ENCODE measurements around the gene IL1RAP. TPM values are rescaled to one million over a fixed set of nuclear protein-coding genes. Genes with fewer than 3 reads are reported as not detected.

IL1RAP gene
- total and polyA plus RNA-seq, 9 of the 15 experiments (the other 6 are each of a cell fraction or from before 2014, with no cell fraction given) = 0.23 to 1.8 (median 0.88) TPM

GRCh38 chr3:190585805-190586630, 72.1 kb downstream of the IL1RAP start:
- Histone ChIP-seq H3K27me3 (ENCODE audit: control insufficient read depth in 2 of 2, insufficient read depth in 2 of 2, low read length in 2 of 2) (no peaks in the 10 kb centered on the region), H2AFZ (ENCODE audit: low read depth, low read length) (no peak overlapping the region), H3K4me2 (ENCODE audit: insufficient read depth, low read length) (no peak overlapping the region), H3K4me3 (no peak overlapping the region), H3K9ac (ENCODE audit: insufficient read depth in 1 of 2, low read depth in 2 of 2, low read length in 2 of 2) (no peak overlapping the region), H3K36me3 (ENCODE audit: control insufficient read depth, insufficient read depth, low read length) (no peaks in the 10 kb centered on the region), H3K4me1 (replicated peaks in 1 of 2; ENCODE audit: control insufficient read depth in 2 of 2, insufficient read depth in 2 of 2, low read length in 2 of 2) (no peaks in the 10 kb centered on the region), H3K27ac (ENCODE audit: extremely low read depth, low read depth, low read length) (no peak overlapping the region), H3K79me2 (ENCODE audit: control insufficient read depth, insufficient read depth, low read length) (no peaks in the 10 kb centered on the region), H3K9me1 (ENCODE audit: control insufficient read depth, insufficient read depth, low read length) (no peaks in the 10 kb centered on the region), H4K20me1 (replicated peaks; ENCODE audit: control insufficient read depth, insufficient read depth, low read length) (no peaks in the 10 kb centered on the region), H3K9me3 (replicated peaks; ENCODE audit: control insufficient read depth, insufficient read depth, low read depth, low read length) (no peaks in the 10 kb centered on the region)
- DNase-seq (ENCODE audit: extremely low read depth in 1 of 4, low spot score in 3 of 4) = peak in 1 of 4 experiments; percentile 3
- BruUV-seq (replicated peaks) = no TSS peak
- POLR2A ChIA-PET = no interaction called here
- no peak for FAIRE-seq
- CTCF ChIA-PET (ENCODE audit: low intra/inter-chr PET ratio) = no interaction called here
- intact Hi-C loops (cut with micrococcal nuclease) = no loop called here
- in situ Hi-C loops (cut with MboI) = no loop called here
- 1% methylated on average over 6 of the region's 6 CpGs for WGBS (ENCODE audit: insufficient coverage, low coverage, missing lambda C conversion rate)
- ATAC-seq = no peak
- TF ChIP-seq ARID4B (CRISPR knock-in tag; IDR thresholded peaks at IDR 0.05) (no peak), FOXM1 (IDR thresholded peaks at IDR 0.05; ENCODE audit: low read depth) (no peak), FOXM1 (CRISPR knock-in tag; IDR thresholded peaks at IDR 0.05; ENCODE audit: low read depth) (no peak), ZNF124 (CRISPR knock-in tag; IDR thresholded peaks at IDR 0.05) (no peak), HNRNPUL1 (IDR thresholded peaks at IDR 0.05; ENCODE audit: low read length) (no peak), HEY1 (CRISPR knock-in tag; IDR thresholded peaks at IDR 0.05; ENCODE audit: borderline replicate concordance) (no peak), CEBPB (tag; IDR thresholded peaks at IDR 0.05) (no peak), GABPB1 (CRISPR knock-in tag; IDR thresholded peaks at IDR 0.05) (no peak), ZNF318 (IDR thresholded peaks at IDR 0.05; ENCODE audit: borderline replicate concordance in 1 of 2, low read depth in 1 of 2) (no peak)
